ENCODE measurements around the gene GABRB1.

- no peak for TF ChIP-seq POLR2A (IDR thresholded peaks at IDR 0.05)
- TF ChIP-seq CTCF (IDR thresholded peaks at IDR 0.05): no peak
Measured at GRCh38 chr4:47287735-47288134, 256.4 kb downstream of the GABRB1 start.

All from right lobe of liver (tissue), 4 donors.